ENCODE measurements around the gene ADORA1. TPM values are rescaled to one million over a fixed set of nuclear protein-coding genes. Genes with fewer than 3 reads are reported as not detected.

The ADORA1 gene
- total and polyA plus RNA-seq, 8 donors = 1.6 to 18.7 (median 9.3) TPM

GRCh38 chr1:203098914-203099520, 28.5 kb upstream of the ADORA1 start:
- TF ChIP-seq CTCF (IDR thresholded peaks at IDR 0.05) = no peak
- no peak for DNase-seq
- Histone ChIP-seq H3K36me3 (no peaks in the 10 kb centered on the region), H3K27me3 (no peaks in the 10 kb centered on the region), H3K4me3 (no peak overlapping the region), H3K4me1 (no peaks in the 10 kb centered on the region), H3K9me3 (peaks cover 0 to 21% of the 10 kb centered on the region in 2 donors), H3K27ac (no peak overlapping the region)
- no peak for ATAC-seq
- intact Hi-C loops (cut with DNase I) = no loop called here

- H3K27me3 ChIP-seq = no peaks in the 10 kb centered on the region
- H3K4me3 ChIP-seq = no peak overlapping the region
- no peak for TF ChIP-seq CTCF (IDR thresholded peaks at IDR 0.05)
- intact Hi-C loops (cut with DNase I) = no loop called here
- ATAC-seq (no peak), DNase-seq (no peak)
- peaks cover 0 to 20% of the 10 kb centered on the region in 2 donors for H3K9me3 ChIP-seq
- no peaks in the 10 kb centered on the region for H3K36me3 ChIP-seq
- H3K4me1 ChIP-seq = no peaks in the 10 kb centered on the region
- H3K27ac ChIP-seq = no peak overlapping the region
Observed at GRCh38 chr1:203099805-203100515, 27.6 kb upstream of the ADORA1 start.

- ATAC-seq = no peak
- Histone ChIP-seq H3K9me3 (peaks cover 0 to 15% of the 10 kb centered on the region in 2 donors), H3K27me3 (no peaks in the 10 kb centered on the region), H3K27ac (no peak overlapping the region), H3K4me3 (no peak overlapping the region), H3K36me3 (no peaks in the 10 kb centered on the region), H3K4me1 (no peaks in the 10 kb centered on the region)
- DNase-seq = no peak
- no peak for TF ChIP-seq CTCF (IDR thresholded peaks at IDR 0.05)
- intact Hi-C loops (cut with DNase I) = no loop called here
Observed at GRCh38 chr1:203100516-203100869, 27.0 kb upstream of the ADORA1 start.

- ATAC-seq (no peak), DNase-seq (no peak)
- no peaks in the 10 kb centered on the region for H3K36me3 ChIP-seq
- H3K4me1 ChIP-seq = no peaks in the 10 kb centered on the region
- H3K4me3 ChIP-seq = no peak overlapping the region
- H3K9me3 ChIP-seq = peaks cover 0 to 9% of the 10 kb centered on the region in 2 donors
- intact Hi-C loops (cut with DNase I) = no loop called here
- TF ChIP-seq CTCF (IDR thresholded peaks at IDR 0.05) = no peak
- H3K27ac ChIP-seq = no peak overlapping the region
- peaks cover 0 to 6% of the 10 kb centered on the region in 2 donors for H3K27me3 ChIP-seq
Observed at GRCh38 chr1:203101813-203102634, 25.5 kb upstream of the ADORA1 start.

GRCh38 chr1:203103216-203103615, 24.3 kb upstream of the ADORA1 start:
- no peak for TF ChIP-seq CTCF (IDR thresholded peaks at IDR 0.05)
- H3K4me3 ChIP-seq = no peak overlapping the region
- H3K36me3 ChIP-seq = no peaks in the 10 kb centered on the region
- H3K9me3 ChIP-seq = peaks cover 0 to 9% of the 10 kb centered on the region in 2 donors
- DNase-seq (no peak), ATAC-seq (no peak)
- peaks cover 3 to 16% of the 10 kb centered on the region in 2 donors for H3K27me3 ChIP-seq
- intact Hi-C loops (cut with DNase I) = no loop called here
- no peak overlapping the region for H3K27ac ChIP-seq
- no peaks in the 10 kb centered on the region for H3K4me1 ChIP-seq

Data from left lung (tissue), 10 donors.